ENCODE measurements around the gene KCNQ4.

- TF ChIP-seq CTCF (IDR thresholded peaks at IDR 0.05; ENCODE audit: borderline replicate concordance, extremely low read depth, low read length, poor library complexity, severe bottlenecking) (no peak), EZH2 (IDR thresholded peaks at IDR 0.05; ENCODE audit: borderline replicate concordance, low read depth, low read length, severe bottlenecking) (no peak)
These were observed 21.3 kb upstream of the KCNQ4 start for GRCh38 chr1:40762144-40762923.

Data from DND-41 (cell line).